SH-SY5Y (cell line): ENCODE measurements around the gene SPTLC2.

ENCODE experiments used
- GATA2 ChIP-seq: IDR thresholded peaks from 2 replicates; pipeline ENCODE4 v1.6.1; 2011; ENCODE audit warnings: mild to moderate bottlenecking, low read depth, low read length
- GATA3 ChIP-seq: IDR thresholded peaks from 2 replicates; pipeline ENCODE4 v1.6.1; 2011; ENCODE audit warnings: low read depth, mild to moderate bottlenecking, low read length, moderate library complexity

- TF ChIP-seq GATA3 (no peak), GATA2 (no peak)
These were observed 344 bp downstream of the SPTLC2 start for GRCh38 chr14:77616133-77616453.
